H1 (cell line): Measurements from ENCODE around the gene CRTC2. TPM values are rescaled to one million over a fixed set of nuclear protein-coding genes. Genes with fewer than 3 reads are reported as not detected.
A peak's percentile ranks its signal among the peaks of the same experiment; 100 is the strongest.

Source experiments
- CREB1 ChIP-seq: IDR thresholded peaks from 2 replicates; pipeline ENCODE4 v1.6.1; 2012; ENCODE audit warnings: inconsistent platforms
- RBBP5 ChIP-seq: IDR thresholded peaks from 2 replicates; pipeline ENCODE4 v1.7.1; 2012; ENCODE audit warnings: low read depth, mild to moderate bottlenecking, inconsistent platforms, low read length, moderate library complexity, borderline replicate concordance
- RXRA ChIP-seq: IDR thresholded peaks from 2 replicates; pipeline ENCODE4 v1.6.1; 2011; ENCODE audit warnings: low read depth, mild to moderate bottlenecking, low read length, moderate library complexity; ENCODE audit not compliant: insufficient read depth
- SIX5 ChIP-seq: IDR thresholded peaks from 2 replicates; pipeline ENCODE4 v1.6.1; 2011; ENCODE audit warnings: mild to moderate bottlenecking, low read depth, low read length
- polyA plus RNA-seq, 7 experiments: library from polyadenylated mRNA; depleted of rRNA in 3 of 7; stranded (reverse) in 5 of 7; unstranded in 2 of 7; fragments of >200 nt in 5 of 7; fragments of 200-250 nt in 2 of 7; gene quantifications; 1 replicate in 5 of 7; 2 replicates in 1 of 7; 4 replicates in 1 of 7; pipeline versions ENCODE4 v1.2.1 to v1.2.3, GENCODE V29; 2011 to 2013; ENCODE audit warnings: missing spikeins in 2 of 7, mixed read lengths in 2 of 7
- total RNA-seq: library from RNA; stranded (reverse); fragmentation: NEBNext Ultra II Directional; extraction: Animal tissue kit (Norgen Biotek cat#: 25700); gene quantifications from 2 replicates; pipeline ENCODE4 v1.2.1, GENCODE V29; 2021
- TF ChIP-seq, protein P1 (sequence below), 3 experiments: IDR thresholded peaks; 1 replicate in 2 of 3; 2 replicates in 1 of 3; pipeline versions ENCODE4 v1.5.1 to v1.6.1; 2011; ENCODE audit warnings: low read length in 3 of 3, mild to moderate bottlenecking in 3 of 3, inconsistent platforms in 2 of 3, low read depth in 1 of 3, moderate library complexity in 1 of 3; ENCODE audit not compliant: insufficient read depth in 1 of 3; ENCODE audit errors: control extremely low read depth in 1 of 3
- TF ChIP-seq, protein P2 (sequence below): IDR thresholded peaks from 2 replicates; pipeline ENCODE4 v1.6.1; 2011; ENCODE audit warnings: low read length, improper control_type of control experiment
- TF ChIP-seq, protein P3 (sequence below): IDR thresholded peaks from 2 replicates; pipeline ENCODE4 v1.6.1; 2011; ENCODE audit warnings: low read depth, mild to moderate bottlenecking, low read length; ENCODE audit not compliant: insufficient read depth

CRTC2 gene
- total and polyA plus RNA-seq, 2 of the 8 experiments (the other 6 are each of a cell fraction or from before 2014, with no cell fraction given): 28.6 to 34.3 TPM

DNA sequence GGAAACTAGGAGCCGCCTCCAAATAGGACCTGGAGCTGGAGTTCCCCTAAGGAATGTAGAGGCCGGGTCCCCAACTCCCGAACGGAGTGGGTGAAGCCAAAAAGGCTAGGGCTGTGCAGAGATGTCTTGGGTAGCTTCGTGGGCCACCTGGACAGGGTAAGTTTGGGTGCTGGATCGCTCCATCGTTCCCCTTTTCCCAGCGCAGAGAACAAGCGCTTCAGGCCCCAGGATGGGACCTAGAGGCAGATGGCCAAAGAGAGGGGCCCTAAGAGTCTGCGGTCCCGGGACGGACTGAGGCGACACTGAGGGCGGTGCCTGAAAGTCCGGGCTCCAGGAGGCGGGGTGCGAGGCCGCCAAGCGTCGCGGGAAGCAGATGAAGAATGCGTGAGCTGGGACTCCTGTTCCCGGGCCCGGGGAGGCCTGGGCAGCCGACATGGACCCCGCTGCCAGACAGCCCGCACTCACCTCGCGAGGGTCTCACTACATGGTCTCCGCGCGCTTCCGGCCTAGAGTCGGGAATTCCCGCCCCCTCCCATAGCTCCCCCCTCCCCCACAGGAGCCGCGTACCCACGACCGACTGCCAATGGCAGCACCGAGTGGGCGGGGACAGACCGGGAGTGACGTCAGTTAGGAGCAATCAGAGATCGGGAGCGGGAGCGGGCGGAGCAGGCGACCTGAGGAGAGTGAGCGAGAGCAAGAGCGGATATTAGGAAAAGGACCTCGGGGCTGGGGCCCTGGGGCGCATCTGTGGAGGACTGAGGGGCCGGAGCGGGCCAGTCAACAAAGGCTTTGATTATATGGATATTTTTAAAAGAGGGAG lies 4.8 kb upstream of the CRTC2 start, which contains the start of gene SLC39A1 (continued):
- TF ChIP-seq, protein P1, sequence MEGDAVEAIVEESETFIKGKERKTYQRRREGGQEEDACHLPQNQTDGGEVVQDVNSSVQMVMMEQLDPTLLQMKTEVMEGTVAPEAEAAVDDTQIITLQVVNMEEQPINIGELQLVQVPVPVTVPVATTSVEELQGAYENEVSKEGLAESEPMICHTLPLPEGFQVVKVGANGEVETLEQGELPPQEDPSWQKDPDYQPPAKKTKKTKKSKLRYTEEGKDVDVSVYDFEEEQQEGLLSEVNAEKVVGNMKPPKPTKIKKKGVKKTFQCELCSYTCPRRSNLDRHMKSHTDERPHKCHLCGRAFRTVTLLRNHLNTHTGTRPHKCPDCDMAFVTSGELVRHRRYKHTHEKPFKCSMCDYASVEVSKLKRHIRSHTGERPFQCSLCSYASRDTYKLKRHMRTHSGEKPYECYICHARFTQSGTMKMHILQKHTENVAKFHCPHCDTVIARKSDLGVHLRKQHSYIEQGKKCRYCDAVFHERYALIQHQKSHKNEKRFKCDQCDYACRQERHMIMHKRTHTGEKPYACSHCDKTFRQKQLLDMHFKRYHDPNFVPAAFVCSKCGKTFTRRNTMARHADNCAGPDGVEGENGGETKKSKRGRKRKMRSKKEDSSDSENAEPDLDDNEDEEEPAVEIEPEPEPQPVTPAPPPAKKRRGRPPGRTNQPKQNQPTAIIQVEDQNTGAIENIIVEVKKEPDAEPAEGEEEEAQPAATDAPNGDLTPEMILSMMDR (IDR thresholded peaks at IDR 0.05; ENCODE audit: control extremely low read depth in 1 of 3, insufficient read depth in 1 of 3, low read depth in 1 of 3, low read length in 3 of 3): no peak
- peak; percentile 84 for TF ChIP-seq CREB1
- TF ChIP-seq, protein P2, sequence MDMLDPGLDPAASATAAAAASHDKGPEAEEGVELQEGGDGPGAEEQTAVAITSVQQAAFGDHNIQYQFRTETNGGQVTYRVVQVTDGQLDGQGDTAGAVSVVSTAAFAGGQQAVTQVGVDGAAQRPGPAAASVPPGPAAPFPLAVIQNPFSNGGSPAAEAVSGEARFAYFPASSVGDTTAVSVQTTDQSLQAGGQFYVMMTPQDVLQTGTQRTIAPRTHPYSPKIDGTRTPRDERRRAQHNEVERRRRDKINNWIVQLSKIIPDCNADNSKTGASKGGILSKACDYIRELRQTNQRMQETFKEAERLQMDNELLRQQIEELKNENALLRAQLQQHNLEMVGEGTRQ: no peak
- no peak for TF ChIP-seq RXRA
- TF ChIP-seq SIX5: no peak
- TF ChIP-seq, protein P3, sequence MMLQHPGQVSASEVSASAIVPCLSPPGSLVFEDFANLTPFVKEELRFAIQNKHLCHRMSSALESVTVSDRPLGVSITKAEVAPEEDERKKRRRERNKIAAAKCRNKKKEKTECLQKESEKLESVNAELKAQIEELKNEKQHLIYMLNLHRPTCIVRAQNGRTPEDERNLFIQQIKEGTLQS: no peak
- no peak for TF ChIP-seq RBBP5
